ENCODE measurements around the gene LMAN1L. TPM values are rescaled to one million over a fixed set of nuclear protein-coding genes. Genes with fewer than 3 reads are reported as not detected.

LMAN1L gene
- total RNA-seq, 2 donors from 2014 or later: not detected

GRCh38 chr15:74768771-74769342 is 43.8 kb upstream of the LMAN1L start:
- Histone ChIP-seq H3K27me3 (replicated peaks; ENCODE audit: insufficient read depth) (no peaks in the 10 kb centered on the region), H3K27ac (no peak overlapping the region), H3K4me1 (ENCODE audit: control insufficient read depth in 1 of 2, low read depth in 2 of 2) (peaks cover 0 to 10% of the 10 kb centered on the region in 2 donors), H3K36me3 (no peaks in the 10 kb centered on the region), H3K4me3 (peak overlapping the region; percentile 32), H3K9me3 (no peaks in the 10 kb centered on the region)
- ATAC-seq (ENCODE audit: insufficient number of reproducible peaks, low FRiP score, low read depth): no peak
- TF ChIP-seq CTCF (IDR thresholded peaks at IDR 0.05): peak; percentile 87
- DNase-seq (ENCODE audit: low spot score): no peak

- ATAC-seq (ENCODE audit: insufficient number of reproducible peaks, low FRiP score, low read depth): no peak
- Histone ChIP-seq H3K4me1 (ENCODE audit: control insufficient read depth in 1 of 2, low read depth in 2 of 2) (peaks cover 0 to 10% of the 10 kb centered on the region in 2 donors), H3K27ac (no peak overlapping the region), H3K27me3 (replicated peaks; ENCODE audit: insufficient read depth) (no peaks in the 10 kb centered on the region), H3K4me3 (no peak overlapping the region), H3K36me3 (no peaks in the 10 kb centered on the region), H3K9me3 (no peaks in the 10 kb centered on the region)
- no peak for TF ChIP-seq CTCF (IDR thresholded peaks at IDR 0.05)
- no peak for DNase-seq (ENCODE audit: low spot score)
Observed at GRCh38 chr15:74769463-74770025, 43.1 kb upstream of the LMAN1L start.

- Histone ChIP-seq H3K27me3 (replicated peaks; ENCODE audit: insufficient read depth) (no peaks in the 10 kb centered on the region), H3K4me1 (ENCODE audit: control insufficient read depth in 1 of 2, low read depth in 2 of 2) (peaks cover 2 to 10% of the 10 kb centered on the region in 2 donors), H3K27ac (no peak overlapping the region), H3K4me3 (no peak overlapping the region), H3K36me3 (no peaks in the 10 kb centered on the region), H3K9me3 (no peaks in the 10 kb centered on the region)
- DNase-seq (ENCODE audit: low spot score) (no peak), ATAC-seq (ENCODE audit: insufficient number of reproducible peaks, low FRiP score, low read depth) (no peak)
- no peak for TF ChIP-seq CTCF (IDR thresholded peaks at IDR 0.05)
Observed at GRCh38 chr15:74770211-74770903, 42.3 kb upstream of the LMAN1L start.

- no peaks in the 10 kb centered on the region for H3K36me3 ChIP-seq
- DNase-seq (ENCODE audit: low spot score): no peak
- H3K27me3 ChIP-seq (replicated peaks; ENCODE audit: insufficient read depth): no peaks in the 10 kb centered on the region
- H3K9me3 ChIP-seq: no peaks in the 10 kb centered on the region
- no peak for ATAC-seq (ENCODE audit: insufficient number of reproducible peaks, low FRiP score, low read depth)
- H3K4me3 ChIP-seq: no peak overlapping the region
- TF ChIP-seq CTCF (IDR thresholded peaks at IDR 0.05): no peak
- H3K27ac ChIP-seq: no peak overlapping the region
- H3K4me1 ChIP-seq (ENCODE audit: control insufficient read depth in 1 of 2, low read depth in 2 of 2): peaks cover 5 to 10% of the 10 kb centered on the region in 2 donors
Observed at GRCh38 chr15:74773329-74773728, 39.3 kb upstream of the LMAN1L start.

- Histone ChIP-seq H3K27me3 (replicated peaks; ENCODE audit: insufficient read depth) (no peaks in the 10 kb centered on the region), H3K27ac (no peak overlapping the region), H3K4me1 (ENCODE audit: control insufficient read depth in 1 of 2, low read depth in 2 of 2) (peaks cover 5 to 8% of the 10 kb centered on the region in 2 donors), H3K36me3 (no peaks in the 10 kb centered on the region), H3K9me3 (no peaks in the 10 kb centered on the region), H3K4me3 (no peak overlapping the region)
- TF ChIP-seq CTCF (IDR thresholded peaks at IDR 0.05): no peak
- DNase-seq (ENCODE audit: low spot score): no peak
- no peak for ATAC-seq (ENCODE audit: insufficient number of reproducible peaks, low FRiP score, low read depth)
Observed at GRCh38 chr15:74773731-74774252, 38.8 kb upstream of the LMAN1L start.

Measured in thoracic aorta (tissue), 2 donors.